NCI-H2196 (cell line): Measurements from ENCODE around the gene ARHGDIA.
A peak's percentile ranks its signal among the peaks of the same experiment; 100 is the strongest.

Experiments used
- DNase-seq: peaks from one replicate; lab custom pipeline; 2025; ENCODE audit not compliant: unreplicated experiment; lab: John Stamatoyannopoulos, UW

Gene ARHGDIA

DNA sequence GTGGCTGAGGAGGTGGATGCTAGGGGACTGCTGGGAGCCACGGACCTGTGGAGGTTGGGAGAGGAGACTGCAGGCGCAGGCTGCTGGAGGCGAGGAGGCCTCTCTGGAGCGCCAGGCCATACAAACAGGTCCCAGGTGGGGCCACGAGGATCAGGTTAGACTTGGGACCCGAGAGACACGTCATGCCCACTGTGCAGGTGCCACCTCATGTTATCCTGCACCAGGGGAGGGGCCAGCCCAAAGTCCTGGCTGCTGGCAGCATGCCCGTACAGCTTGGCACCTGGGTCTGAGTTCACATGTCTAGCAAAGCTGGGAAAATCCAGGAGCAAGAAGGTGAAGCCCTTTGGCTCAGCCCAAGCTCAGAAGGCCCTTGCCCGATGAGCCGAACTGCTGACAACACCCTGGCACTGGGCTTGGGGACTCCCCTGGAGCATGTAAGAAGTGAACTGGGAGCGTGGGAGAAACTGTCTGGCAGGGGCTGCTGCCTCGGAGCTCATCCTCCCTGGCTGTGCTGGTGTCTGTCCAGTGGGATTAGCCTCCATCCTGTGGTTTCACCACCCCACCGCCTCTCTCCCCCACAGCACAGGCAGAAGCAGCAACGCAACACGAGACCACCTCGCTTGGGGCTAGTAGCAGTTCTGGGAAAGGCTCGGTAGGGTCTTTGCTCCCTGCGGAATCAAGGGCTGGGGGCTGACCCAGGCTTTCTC is 5.3 kb downstream of the ARHGDIA start:
- DNase-seq = peak; percentile 91

GRCh38 chr17:81865358-81865732 is 5.8 kb downstream of the ARHGDIA start:
- no peak for DNase-seq

DNA sequence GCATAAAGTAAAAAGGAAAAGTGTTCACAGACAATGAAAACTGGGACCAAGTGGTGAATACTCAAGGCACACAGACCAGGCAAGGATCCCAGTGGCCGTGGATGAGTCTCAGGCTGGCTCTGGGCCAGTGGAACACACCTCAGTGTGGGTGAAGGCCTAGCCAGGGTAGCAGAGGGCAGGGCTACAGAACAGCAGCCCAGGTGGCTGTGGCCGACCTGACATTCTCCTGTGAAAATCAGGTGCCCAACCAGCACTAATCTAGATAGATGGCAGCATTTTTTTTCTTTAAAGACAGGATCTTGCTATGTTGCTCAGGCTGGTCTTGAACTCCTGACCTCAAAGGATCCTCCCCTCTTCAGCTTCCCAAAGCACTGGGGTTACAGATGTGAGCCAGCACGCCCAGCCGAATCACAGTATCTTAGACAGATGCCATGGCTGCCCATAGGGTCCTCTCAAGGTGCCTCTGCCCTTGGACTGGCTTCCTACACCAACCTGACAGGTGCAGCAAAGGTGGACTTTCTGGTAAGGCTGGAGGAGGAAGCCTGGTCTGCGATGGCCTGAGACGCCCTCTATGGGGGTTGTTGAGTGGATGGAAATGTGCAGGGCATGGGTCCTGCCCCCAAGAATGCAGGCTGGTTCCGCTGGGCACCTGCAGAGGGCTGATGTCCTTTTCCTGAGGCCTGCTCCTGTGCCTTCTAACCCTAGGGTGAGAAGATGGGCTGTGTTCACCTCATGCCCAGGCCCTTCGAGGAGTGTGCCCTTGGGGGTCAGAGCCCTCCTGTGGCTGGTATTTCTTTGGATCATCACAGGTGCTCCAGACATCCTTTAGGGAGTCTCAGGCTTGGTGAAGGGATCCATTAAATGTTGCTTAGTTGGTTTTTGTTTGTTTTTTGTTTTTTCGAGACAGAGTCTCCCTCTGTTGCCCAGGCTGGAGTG is 7.0 kb downstream of the ARHGDIA start:
- DNase-seq = no peak

- DNase-seq = no peak
Observed at GRCh38 chr17:81863123-81863675, 7.9 kb downstream of the ARHGDIA start.

DNA sequence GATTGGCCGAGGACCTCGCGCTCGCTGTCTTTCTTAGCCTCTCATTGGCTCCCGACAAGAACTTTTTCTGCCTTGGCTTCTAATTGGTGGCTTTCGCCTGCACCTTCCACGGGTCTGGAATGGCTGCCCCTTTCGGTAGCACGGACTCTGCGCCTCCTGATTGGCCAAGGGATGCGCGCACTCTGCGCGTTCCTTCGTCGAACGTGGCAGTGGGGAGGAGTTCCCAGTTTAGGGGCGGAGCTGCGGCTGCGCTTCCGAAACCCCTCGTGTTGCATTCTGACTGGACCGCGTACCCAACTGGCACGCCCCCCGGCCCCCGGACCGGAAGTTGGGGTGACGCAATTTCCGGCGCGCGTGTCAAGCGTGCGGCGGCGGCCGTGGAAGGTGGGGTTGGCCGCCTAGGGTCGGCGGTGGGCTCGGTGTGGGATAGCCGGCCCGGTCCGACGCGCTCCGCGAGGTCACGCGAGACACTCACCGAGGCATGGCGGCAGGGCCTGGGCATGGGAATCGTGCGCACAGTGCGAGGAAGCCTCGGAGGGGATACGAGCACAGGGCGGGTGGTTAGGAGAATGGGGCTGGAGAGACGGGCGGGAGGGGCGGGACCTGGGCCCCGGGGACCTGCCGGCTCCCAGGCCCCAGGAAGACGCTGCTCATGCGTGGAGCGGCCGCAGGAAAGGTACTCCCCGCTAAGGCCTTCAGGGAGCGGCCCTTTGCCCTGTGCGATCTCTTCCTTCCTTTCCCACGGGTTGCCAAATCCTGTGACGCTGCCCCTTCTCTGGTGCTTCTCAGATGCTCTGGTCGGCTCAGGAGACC is 10.2 kb downstream of the ARHGDIA start:
- peak; percentile 100 for DNase-seq

GRCh38 chr17:81859906-81860755 is 11.0 kb downstream of the ARHGDIA start, which contains the start of gene P4HB:
TSS of gene P4HB (minus strand) at chr17:81860535. CDS start at chr17:81860471, 64 bp downstream.
- no peak for DNase-seq

DNA sequence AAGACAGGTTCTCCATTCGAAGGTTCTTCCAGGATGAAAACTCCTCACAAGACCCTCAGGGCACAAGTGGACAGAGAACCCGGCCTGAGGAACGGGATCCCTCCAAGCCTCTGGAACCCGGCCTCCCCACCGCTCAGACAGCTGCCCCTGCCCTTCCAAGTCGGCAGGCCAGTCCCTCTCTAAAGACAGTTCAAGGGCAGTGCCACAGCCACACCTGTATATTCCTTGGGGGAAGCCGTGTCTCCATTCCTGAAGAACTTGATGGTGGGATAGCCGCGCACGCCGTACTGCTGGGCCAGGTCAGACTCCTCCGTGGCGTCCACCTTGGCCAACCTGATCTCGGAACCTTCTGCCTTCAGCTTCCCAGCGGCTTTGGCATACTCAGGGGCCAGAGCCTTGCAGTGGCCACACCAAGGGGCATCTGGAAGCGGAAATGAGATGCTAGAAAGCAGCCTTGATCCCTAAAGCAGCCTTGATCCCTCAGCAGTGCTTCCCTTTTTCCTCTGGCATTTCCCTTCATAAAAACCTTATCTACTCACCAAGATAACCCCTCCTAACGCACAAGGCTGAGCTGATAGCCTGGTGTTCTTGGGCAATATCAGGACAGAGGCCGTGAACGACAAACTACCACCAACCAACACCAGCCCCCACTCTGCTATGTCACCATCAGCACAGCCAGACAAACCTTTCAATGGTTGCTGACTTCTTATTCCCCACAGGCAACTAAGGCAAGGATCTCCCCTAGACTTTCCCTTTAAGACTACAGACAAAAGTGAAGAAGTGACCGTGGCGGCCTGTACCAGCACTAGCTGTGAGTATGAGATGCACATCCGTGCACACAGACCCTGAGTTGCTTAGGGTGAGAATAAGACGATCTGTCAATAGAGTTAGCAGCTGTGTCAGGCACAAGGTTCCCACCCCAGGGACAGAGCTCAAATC is 11.9 kb downstream of the ARHGDIA start:
- no peak for DNase-seq

GRCh38 chr17:81858170-81858966 is 12.8 kb downstream of the ARHGDIA start:
- DNase-seq = no peak

GRCh38 chr17:81854974-81855774 is 16.0 kb downstream of the ARHGDIA start:
- DNase-seq = peak; percentile 73

DNA sequence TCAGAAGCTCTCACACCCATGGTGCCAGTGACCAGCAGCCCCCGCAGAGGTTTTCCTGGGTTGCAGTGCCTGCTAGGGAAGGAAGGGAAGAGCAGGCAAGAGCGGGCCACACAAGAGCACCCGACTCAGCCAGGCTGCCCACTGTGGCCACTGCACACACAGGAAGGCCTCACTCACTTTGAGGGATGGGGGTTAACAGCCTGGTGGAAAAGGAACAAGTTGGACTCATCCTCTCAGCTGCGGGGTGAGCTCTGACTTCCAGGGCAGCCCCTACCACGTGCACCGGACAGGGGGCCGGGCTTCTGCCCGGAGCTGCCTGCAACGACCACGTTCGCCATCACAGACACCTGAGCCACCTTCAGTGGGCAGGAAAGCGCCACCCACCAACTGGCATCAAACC is 18.9 kb downstream of the ARHGDIA start:
- DNase-seq = no peak

DNA sequence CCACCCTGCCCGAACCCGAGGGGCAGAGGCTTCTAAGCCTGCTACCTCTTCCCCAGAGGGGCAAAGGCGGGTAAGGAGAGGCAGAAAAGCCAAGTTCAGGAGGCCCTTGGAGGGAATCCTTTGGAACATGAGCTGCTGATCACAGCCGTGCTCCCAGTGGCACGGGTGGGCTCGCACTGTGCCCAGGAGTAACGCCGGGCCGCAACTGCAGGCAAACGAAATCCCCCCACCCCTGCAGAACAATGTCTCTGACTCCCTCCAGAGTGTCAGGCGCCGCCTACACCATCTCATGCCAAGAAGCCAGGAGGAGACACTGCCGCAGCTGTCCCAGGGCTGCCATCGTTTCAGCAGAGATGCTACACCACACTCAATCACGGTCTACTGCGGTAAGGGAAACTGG is 19.7 kb downstream of the ARHGDIA start:
- DNase-seq = no peak

GRCh38 chr17:81849457-81849856 is 21.7 kb downstream of the ARHGDIA start:
- DNase-seq = no peak

DNA sequence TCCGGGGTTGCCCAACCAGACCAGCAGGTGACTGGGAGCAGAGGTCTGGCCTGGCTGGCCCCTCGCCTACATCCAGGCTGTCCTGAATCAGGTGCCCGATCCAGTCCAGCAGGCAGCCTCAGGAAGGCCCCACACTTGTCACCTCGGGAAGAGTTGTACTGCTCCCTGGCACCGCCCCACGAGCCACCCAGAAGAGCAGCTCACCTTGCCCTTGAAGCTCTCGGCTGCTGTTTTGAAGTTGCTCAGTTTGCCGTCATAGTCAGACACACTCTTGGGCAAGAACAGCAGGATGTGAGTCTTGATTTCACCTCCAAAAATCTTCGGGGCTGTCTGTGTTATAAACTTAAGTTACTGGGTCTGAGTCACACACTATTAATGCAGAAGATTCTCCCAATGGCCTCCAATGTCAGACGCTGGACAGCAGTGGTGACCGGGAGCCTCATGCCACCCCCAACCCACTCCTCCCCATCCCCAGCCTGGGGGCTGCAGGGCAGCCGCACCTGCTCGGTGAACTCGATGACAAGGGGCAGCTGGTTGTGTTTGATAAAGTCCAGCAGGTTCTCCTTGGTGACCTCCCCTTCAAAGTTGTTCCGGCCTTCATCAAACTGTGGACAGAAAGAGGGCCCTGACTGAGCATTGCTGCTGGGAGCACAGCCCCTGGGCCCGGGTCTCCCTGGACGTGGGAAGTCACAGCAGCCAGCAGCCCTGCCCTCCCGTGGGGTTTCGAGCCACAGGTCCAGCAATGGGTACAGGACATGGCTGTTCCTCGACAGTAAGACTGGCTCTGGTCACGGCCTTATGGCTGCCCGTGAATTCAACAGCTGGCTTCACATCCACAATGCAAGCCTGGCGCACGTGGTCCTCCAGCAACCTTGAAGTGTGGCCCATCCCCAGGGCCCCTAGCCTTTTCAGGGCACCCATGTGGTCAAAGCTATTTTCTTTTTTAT is 24.1 kb downstream of the ARHGDIA start:
- no peak for DNase-seq

DNA sequence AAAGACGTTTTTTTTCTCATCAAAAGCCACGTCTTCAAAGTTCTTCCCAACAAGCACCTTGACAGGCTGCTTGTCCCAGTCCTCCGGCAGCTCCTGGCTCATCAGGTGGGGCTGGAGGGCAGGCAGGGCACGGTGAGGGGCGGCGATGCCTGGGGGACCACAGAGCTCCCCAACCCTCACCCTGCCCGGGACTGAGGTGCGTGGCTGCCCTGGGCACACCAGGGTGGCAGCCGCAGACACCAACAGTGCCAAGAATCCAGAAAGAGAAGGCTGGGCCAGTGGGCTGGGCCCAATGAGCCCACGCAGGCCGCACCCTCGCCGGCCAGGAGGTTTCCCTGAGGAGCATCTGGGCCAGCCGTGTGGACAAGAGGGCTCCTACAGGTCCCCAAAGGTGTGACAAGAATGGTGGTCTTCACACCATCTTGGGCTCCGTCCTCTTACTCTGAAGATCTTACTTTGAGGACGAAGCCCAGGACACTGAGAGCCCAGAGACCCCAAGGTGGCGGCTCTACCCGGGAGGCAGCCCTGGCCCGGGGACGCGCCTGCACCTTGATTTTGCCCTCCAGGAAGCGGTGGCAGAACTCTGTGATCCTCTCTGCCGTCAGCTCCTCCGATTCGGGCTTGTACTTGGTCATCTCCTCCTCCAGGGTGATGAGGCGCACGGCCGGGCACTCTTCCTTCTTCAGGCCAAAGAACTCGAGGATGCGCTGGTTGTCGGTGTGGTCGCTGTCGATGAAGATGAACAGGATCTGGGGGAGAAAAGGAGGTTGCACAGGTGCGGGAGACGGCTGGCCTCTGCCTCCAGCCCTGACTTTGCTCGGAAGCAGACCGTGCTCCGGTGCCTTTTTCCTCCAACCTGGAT is 25.0 kb downstream of the ARHGDIA start:
- no peak for DNase-seq

DNA sequence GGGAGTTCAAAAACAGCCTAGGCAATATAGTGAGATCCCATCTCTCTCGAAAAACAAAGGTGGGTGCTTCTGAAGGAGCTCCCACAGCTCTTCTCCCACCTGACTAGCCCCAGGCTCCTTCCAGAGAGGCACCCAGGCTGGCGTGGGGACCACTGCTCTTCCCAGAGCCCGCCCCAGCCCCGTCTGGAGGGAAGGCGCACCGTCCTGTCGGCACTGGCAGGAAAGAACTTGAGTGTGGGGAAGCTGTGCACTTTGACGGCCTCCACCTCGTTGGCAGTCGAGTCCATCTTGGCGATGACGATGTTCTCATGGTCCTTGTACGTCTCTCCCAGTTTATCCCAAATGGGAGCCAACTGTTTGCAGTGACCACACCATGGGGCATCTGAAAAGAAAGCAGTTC is 25.8 kb downstream of the ARHGDIA start:
- no peak for DNase-seq
